ENCODE results near the gene CCNB1IP1. TPM values are rescaled to one million over a fixed set of nuclear protein-coding genes. Genes with fewer than 3 reads are reported as not detected.

The CCNB1IP1 gene
- polyA plus RNA-seq, 3 donors, result 3.5 to 8.6 (median 5.4) TPM

GRCh38 chr14:20343862-20344220 is 10.8 kb upstream of the CCNB1IP1 start:
- no peaks in the 10 kb centered on the region for H3K9me3 Mint-ChIP-seq
- H3K9me3 ChIP-seq (replicated peaks in 1 of 2; ENCODE audit: control insufficient read depth in 1 of 2, insufficient read depth in 1 of 2, low read length in 2 of 2), result no peaks in the 10 kb centered on the region
- peak overlapping the region; percentile 76 for H3K4me2 ChIP-seq (replicated peaks; ENCODE audit: extremely low read depth, low read length, poor library complexity, severe bottlenecking)
- H3K36me3 ChIP-seq (replicated peaks in 1 of 2; ENCODE audit: control insufficient read depth in 1 of 2, insufficient read depth in 2 of 2, low read length in 2 of 2), result peaks cover 2 to 18% of the 10 kb centered on the region in 2 donors
- H3K4me1 ChIP-seq (ENCODE audit: control insufficient read depth in 1 of 2, insufficient read depth in 2 of 2, low read length in 2 of 2), result peaks cover 11 to 14% of the 10 kb centered on the region in 2 donors
- no peak for TF ChIP-seq CTCF (IDR thresholded peaks at IDR 0.05)
- DNase-seq, result peak in 2 of 3 donors; percentile 13 to 29
- H4K20me1 ChIP-seq (ENCODE audit: insufficient read depth, low read length), result no peaks in the 10 kb centered on the region
- intact Hi-C loops (cut with micrococcal nuclease), result loop anchor here (2.0 to 10.0 kb wide), 4 partner anchors 15 to 338 kb away; partner anchors contain the start of genes APEX1 (in 2 of the 2), OSGEP (in 2 of the 2) and RNASE4 (in 1 of the 2)
- H3K4me3 Mint-ChIP-seq, result peak overlapping the region; percentile 95 to 96
- H3K27me3 Mint-ChIP-seq (ENCODE audit: low read depth in 3 of 3), result peaks cover 0 to 3% (median 2%) of the 10 kb centered on the region in 3 donors
- H3K36me3 Mint-ChIP-seq, result peaks cover 7 to 21% of the 10 kb centered on the region in 2 donors
- no CpG with 5 or more reads among the region's 3 CpGs for WGBS (ENCODE audit: insufficient coverage)
- peaks cover 9% of the 10 kb centered on the region for H3K4me1 Mint-ChIP-seq
- H3K27ac Mint-ChIP-seq, result peak overlapping the region; percentile 93 to 98 (median 96)
- peak overlapping the region; percentile 95 for H2AFZ ChIP-seq (ENCODE audit: insufficient read depth, low read depth, low read length, poor library complexity, severe bottlenecking)
- peak overlapping the region; percentile 83 to 93 for H3K27ac ChIP-seq (ENCODE audit: low read depth in 1 of 2, low read length in 2 of 2)
- H3K79me2 ChIP-seq (ENCODE audit: insufficient read depth, low read length), result peaks cover 12% of the 10 kb centered on the region
- H3K4me3 ChIP-seq (replicated peaks in 1 of 3; ENCODE audit: low read depth in 2 of 3, low read length in 3 of 3), result peak overlapping the region; percentile 71 to 89 (median 80)
- peak overlapping the region; percentile 78 for H3K9ac ChIP-seq (ENCODE audit: insufficient read depth, low read length, poor library complexity, severe bottlenecking)
- H3K27me3 ChIP-seq (ENCODE audit: control insufficient read depth in 2 of 2, insufficient read depth in 2 of 2, low read length in 2 of 2), result no peaks in the 10 kb centered on the region

- H3K36me3 Mint-ChIP-seq, result peaks cover 7 to 16% of the 10 kb centered on the region in 2 donors
- intact Hi-C loops (cut with micrococcal nuclease), result loop anchor here (2.0 to 10.0 kb wide), 4 partner anchors 14 to 339 kb away; partner anchors contain the start of genes APEX1 (in 2 of the 2), OSGEP (in 2 of the 2) and RNASE4 (in 1 of the 2)
- peaks cover 12% of the 10 kb centered on the region for H3K79me2 ChIP-seq (ENCODE audit: insufficient read depth, low read length)
- H3K4me1 ChIP-seq (ENCODE audit: control insufficient read depth in 1 of 2, insufficient read depth in 2 of 2, low read length in 2 of 2), result peaks cover 11 to 14% of the 10 kb centered on the region in 2 donors
- H3K9me3 ChIP-seq (replicated peaks in 1 of 2; ENCODE audit: control insufficient read depth in 1 of 2, insufficient read depth in 1 of 2, low read length in 2 of 2), result no peaks in the 10 kb centered on the region
- peaks cover 2 to 14% of the 10 kb centered on the region in 2 donors for H3K36me3 ChIP-seq (replicated peaks in 1 of 2; ENCODE audit: control insufficient read depth in 1 of 2, insufficient read depth in 2 of 2, low read length in 2 of 2)
- H3K4me2 ChIP-seq (replicated peaks; ENCODE audit: extremely low read depth, low read length, poor library complexity, severe bottlenecking), result peak within 1 kb of the TSS; percentile 76
- H3K27me3 Mint-ChIP-seq (ENCODE audit: low read depth in 3 of 3), result peaks cover 0 to 6% (median 3%) of the 10 kb centered on the region in 3 donors
- no peaks in the 10 kb centered on the region for H3K9me3 Mint-ChIP-seq
- WGBS (ENCODE audit: insufficient coverage), result under 1% methylated on average over 43 of the region's 50 CpGs
- H3K27ac ChIP-seq (ENCODE audit: low read depth in 1 of 2, low read length in 2 of 2), result peak within 1 kb of the TSS; percentile 83 to 93
- H3K27ac Mint-ChIP-seq, result peak within 1 kb of the TSS; percentile 93 to 98 (median 96)
- peak; percentile 97 to 99 (median 98) for DNase-seq
- H3K4me1 Mint-ChIP-seq, result peaks cover 9% of the 10 kb centered on the region
- peak within 1 kb of the TSS; percentile 78 for H3K9ac ChIP-seq (ENCODE audit: insufficient read depth, low read length, poor library complexity, severe bottlenecking)
- peak within 1 kb of the TSS; percentile 95 for H2AFZ ChIP-seq (ENCODE audit: insufficient read depth, low read depth, low read length, poor library complexity, severe bottlenecking)
- peak within 1 kb of the TSS; percentile 95 to 96 for H3K4me3 Mint-ChIP-seq
- H3K4me3 ChIP-seq (replicated peaks in 1 of 3; ENCODE audit: low read depth in 2 of 3, low read length in 3 of 3), result peak within 1 kb of the TSS; percentile 71 to 89 (median 80)
- no peaks in the 10 kb centered on the region for H4K20me1 ChIP-seq (ENCODE audit: insufficient read depth, low read length)
- no peaks in the 10 kb centered on the region for H3K27me3 ChIP-seq (ENCODE audit: control insufficient read depth in 2 of 2, insufficient read depth in 2 of 2, low read length in 2 of 2)
- no peak for TF ChIP-seq CTCF (IDR thresholded peaks at IDR 0.05)
Measured at GRCh38 chr14:20343092-20343861, 10.2 kb upstream of the CCNB1IP1 start, which contains the start of gene PARP2. Gene PARP2, plus strand, starts transcription at chr14:20343635. Its CDS starts 7 bp downstream, at chr14:20343642.
